NB4 (cell line): Measurements from ENCODE around the gene NRXN3.

Experiments used
- CTCF ChIP-seq: IDR thresholded peaks from one replicate; pipeline ENCODE4 v1.5.1; 2012; ENCODE audit warnings: low read depth, low read length
- MAX ChIP-seq: IDR thresholded peaks from 2 replicates; pipeline ENCODE4 v1.6.1; 2011; ENCODE audit warnings: low read depth, low read length
- MYC ChIP-seq: IDR thresholded peaks from 2 replicates; pipeline ENCODE4 v1.6.1; 2011; ENCODE audit warnings: low read depth, low read length
- POLR2A ChIP-seq: IDR thresholded peaks from 2 replicates; pipeline ENCODE4 v1.6.1; 2011; ENCODE audit warnings: mild to moderate bottlenecking; ENCODE audit not compliant: insufficient read length; ENCODE audit errors: extremely low read depth

GRCh38 chr14:79680087-79680486, 1509.9 kb downstream of the NRXN3 start:
- TF ChIP-seq POLR2A, result no peak
- TF ChIP-seq CTCF, result no peak
- no peak for TF ChIP-seq MYC
- TF ChIP-seq MAX, result no peak
